LNCAP (cell line): ENCODE results near the gene TGM5.

Source experiments
- TF ChIP-seq, protein P1 (sequence below): fragments of 450-650 bp; IDR thresholded peaks from 2 replicates; pipeline ENCODE4 v1.5.1; 2017; ENCODE audit warnings: mild to moderate bottlenecking

Gene TGM5, protein sequence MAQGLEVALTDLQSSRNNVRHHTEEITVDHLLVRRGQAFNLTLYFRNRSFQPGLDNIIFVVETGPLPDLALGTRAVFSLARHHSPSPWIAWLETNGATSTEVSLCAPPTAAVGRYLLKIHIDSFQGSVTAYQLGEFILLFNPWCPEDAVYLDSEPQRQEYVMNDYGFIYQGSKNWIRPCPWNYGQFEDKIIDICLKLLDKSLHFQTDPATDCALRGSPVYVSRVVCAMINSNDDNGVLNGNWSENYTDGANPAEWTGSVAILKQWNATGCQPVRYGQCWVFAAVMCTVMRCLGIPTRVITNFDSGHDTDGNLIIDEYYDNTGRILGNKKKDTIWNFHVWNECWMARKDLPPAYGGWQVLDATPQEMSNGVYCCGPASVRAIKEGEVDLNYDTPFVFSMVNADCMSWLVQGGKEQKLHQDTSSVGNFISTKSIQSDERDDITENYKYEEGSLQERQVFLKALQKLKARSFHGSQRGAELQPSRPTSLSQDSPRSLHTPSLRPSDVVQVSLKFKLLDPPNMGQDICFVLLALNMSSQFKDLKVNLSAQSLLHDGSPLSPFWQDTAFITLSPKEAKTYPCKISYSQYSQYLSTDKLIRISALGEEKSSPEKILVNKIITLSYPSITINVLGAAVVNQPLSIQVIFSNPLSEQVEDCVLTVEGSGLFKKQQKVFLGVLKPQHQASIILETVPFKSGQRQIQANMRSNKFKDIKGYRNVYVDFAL

GRCh38 chr15:43266834-43267233 is at the start of gene TGM5:
Gene TGM5, minus strand, starts transcription at chr15:43266928. Its CDS starts 79 bp downstream, at chr15:43266849.
- TF ChIP-seq, protein P1, sequence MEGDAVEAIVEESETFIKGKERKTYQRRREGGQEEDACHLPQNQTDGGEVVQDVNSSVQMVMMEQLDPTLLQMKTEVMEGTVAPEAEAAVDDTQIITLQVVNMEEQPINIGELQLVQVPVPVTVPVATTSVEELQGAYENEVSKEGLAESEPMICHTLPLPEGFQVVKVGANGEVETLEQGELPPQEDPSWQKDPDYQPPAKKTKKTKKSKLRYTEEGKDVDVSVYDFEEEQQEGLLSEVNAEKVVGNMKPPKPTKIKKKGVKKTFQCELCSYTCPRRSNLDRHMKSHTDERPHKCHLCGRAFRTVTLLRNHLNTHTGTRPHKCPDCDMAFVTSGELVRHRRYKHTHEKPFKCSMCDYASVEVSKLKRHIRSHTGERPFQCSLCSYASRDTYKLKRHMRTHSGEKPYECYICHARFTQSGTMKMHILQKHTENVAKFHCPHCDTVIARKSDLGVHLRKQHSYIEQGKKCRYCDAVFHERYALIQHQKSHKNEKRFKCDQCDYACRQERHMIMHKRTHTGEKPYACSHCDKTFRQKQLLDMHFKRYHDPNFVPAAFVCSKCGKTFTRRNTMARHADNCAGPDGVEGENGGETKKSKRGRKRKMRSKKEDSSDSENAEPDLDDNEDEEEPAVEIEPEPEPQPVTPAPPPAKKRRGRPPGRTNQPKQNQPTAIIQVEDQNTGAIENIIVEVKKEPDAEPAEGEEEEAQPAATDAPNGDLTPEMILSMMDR = no peak

DNA sequence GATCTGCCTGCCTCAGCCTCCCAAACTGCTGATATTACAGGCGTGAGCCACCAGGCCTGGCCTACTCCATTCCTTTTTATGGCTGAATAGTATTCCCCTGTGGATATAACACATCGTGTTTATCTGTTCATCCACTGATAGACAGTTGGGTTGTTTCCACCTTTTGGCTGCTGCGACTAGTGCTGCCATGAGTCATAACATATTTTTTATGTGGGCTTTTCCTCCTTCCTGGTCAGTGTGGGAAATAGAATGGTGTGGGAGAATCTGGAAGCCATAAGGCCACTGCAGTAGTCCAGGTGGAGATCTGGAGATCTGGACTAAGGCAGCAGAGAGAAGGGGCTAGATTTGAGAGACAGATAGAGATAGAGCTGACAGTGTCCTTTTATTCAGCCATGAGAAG is 47.4 kb upstream of the TGM5 start:
- TF ChIP-seq, protein P1 = no peak

DNA sequence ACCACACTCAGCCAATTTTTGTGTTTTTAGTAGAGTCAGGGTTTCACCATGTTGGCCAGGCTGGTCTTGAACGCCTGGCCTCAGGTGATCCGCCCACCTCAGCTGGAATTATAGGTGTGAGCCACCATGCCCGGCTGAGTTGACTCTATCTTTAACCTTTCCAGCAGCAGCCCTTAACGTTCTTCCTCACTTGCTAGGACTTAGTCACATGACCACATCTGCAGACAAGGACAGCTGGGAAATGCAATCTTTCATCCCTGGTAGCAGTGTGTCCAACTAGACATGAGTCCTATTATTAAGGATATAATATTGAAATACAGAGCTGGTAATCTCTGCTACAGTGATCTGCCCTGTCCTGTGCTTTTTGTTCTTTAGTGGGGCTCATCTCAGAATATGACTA is 45.6 kb upstream of the TGM5 start:
- TF ChIP-seq, protein P1 = no peak

DNA sequence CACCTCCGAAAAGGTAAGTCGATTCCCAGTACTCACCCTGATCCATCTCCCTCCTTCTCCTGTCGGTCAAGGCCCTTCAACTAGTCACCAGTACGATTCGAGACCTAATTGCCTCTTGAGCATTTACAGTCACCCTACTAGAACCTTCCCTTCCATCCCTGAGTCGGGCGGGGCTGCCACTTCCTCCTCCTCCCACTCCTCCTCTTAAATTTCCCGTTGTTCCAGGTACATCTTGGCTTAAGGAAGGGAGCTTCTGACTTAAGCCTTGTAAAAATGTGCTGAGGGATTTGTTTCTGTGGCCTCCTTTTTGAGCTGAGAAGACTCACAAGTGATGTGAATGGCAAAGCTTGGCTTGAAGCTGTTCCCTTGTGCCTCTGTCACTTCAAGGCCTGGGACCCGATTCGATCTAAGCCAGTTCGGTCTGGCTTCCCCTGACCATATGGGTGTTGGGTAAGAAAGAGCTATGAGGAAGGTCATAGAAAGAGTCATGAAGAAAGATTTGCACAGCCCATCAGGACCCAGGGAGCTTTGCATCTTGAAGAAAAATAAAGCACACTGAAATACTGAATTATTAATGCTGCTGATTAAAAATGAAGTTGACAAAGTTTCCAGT is 35.6 kb upstream of the TGM5 start, which contains the start of gene TGM7:
Gene TGM7 (minus strand): TSS at position 51 of the 613 bp plus-strand sequence.
- TF ChIP-seq, protein P1 = no peak

- TF ChIP-seq, protein P1 = no peak
Observed at GRCh38 chr15:43299884-43300283, 33.2 kb upstream of the TGM5 start.

GRCh38 chr15:43299411-43299810 is 32.7 kb upstream of the TGM5 start:
- TF ChIP-seq, protein P1 = no peak

- TF ChIP-seq, protein P1 = no peak
Observed at GRCh38 chr15:43294091-43294706, 27.5 kb upstream of the TGM5 start.
